GM21515 (cell line): ENCODE measurements around the gene SCN3A.

ENCODE experiments used
- ATAC-seq: cut with Tn5 transposase; IDR thresholded peaks from one replicate; pipeline ENCODE4 v1.9.1; 2021; ENCODE audit not compliant: unreplicated experiment

SCN3A gene

DNA sequence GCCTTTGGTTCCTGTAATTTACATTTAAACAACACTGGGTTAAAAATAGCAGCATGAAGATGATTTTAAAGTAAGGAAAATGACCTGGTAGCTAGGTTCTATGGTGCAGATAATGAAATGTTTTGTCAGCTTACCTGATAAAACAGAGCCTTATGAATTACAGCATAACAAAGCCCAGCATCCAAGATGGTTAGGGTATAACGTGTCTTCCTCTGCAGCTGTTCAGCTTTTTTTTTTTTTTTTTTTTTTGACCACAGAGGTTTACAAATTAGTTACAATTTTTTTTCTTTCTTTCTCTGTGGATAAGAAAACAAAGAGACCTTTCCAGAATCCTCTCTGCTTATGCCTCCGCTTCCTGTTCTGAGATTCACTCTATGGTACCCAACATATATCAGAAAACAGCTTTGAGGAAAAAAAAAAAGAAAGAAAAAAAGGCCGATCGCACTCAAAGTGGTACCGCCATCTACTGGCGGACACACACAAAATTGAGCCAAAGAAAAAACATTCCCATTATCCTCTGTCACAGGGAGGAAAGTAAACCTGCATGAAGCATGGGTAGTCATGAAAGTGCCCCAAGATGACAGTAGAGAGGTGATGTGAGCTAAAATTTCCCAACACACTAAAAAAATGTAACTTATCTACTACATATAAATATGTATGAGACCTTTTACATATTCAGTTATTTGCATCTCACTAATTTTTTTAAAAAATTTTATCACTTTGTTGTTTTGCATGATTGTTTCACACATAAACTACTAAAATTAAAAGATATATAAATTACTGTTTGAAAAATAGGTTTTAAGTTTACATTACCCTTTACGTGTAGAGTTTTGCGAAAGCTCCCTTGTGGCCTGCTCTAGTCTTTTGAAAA lies at the start of gene SCN3A:
Gene SCN3A (minus strand): TSS at position 362 of the 871 bp plus-strand sequence. CDS start 27,656 bp downstream, outside the sequence.
- peak; percentile 59 for ATAC-seq

DNA sequence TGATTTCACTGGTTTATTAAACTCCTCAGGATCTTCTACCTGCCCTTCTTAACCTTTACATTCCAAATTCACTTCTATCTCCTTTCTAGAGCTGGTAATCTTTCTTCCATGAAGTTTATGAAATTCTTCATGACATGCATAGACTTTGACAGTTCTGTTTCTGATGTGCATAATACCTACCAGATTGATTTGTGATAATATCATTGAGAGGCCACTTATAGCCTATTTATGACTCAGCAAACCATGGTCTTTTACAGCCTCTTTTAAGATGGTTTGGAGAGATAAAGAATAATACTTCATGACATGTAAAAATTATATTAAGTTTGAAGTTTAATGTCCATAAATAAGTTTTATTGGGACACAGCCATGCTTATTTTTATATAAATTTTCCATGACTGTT lies 49.3 kb upstream of the SCN3A start:
- no peak for ATAC-seq

DNA sequence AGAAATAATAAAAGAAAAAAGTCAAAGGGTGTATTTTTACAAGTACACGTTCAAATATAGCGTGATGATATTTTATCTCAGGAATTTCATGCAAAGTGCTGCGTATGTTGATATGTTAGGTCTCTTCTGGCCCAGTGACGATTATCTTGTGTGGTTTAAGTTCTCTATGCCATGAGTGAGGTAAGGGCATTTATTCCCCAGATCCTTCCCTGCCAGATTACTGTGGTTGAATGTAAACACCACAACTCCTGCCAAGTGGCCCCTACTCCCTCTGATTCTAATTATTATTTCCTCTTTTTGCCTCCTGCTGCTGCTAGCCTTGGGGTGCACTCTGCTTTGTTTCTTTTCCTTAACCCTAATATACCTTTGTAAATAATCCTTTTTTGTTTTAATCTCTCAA lies 47.5 kb upstream of the SCN3A start:
- no peak for ATAC-seq

DNA sequence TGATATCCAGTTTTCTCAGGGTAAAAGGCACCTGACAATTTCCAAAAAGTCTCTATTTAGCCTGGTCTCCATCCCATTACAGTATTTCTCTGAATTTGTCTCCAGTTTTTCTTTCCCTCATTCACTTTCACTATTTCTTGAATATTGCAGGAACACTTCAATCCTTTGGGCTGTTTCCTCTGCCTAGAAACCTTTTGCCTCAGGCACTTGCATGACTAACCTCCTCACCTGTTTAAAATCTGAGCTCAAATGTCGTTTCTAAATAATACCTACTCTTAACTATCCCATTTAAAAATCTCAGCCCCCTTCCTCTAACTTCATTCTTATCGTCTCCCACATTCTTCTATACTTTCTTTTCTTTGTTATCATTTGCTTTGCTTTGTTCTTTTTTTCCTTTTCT lies 44.4 kb upstream of the SCN3A start:
- ATAC-seq = no peak

DNA sequence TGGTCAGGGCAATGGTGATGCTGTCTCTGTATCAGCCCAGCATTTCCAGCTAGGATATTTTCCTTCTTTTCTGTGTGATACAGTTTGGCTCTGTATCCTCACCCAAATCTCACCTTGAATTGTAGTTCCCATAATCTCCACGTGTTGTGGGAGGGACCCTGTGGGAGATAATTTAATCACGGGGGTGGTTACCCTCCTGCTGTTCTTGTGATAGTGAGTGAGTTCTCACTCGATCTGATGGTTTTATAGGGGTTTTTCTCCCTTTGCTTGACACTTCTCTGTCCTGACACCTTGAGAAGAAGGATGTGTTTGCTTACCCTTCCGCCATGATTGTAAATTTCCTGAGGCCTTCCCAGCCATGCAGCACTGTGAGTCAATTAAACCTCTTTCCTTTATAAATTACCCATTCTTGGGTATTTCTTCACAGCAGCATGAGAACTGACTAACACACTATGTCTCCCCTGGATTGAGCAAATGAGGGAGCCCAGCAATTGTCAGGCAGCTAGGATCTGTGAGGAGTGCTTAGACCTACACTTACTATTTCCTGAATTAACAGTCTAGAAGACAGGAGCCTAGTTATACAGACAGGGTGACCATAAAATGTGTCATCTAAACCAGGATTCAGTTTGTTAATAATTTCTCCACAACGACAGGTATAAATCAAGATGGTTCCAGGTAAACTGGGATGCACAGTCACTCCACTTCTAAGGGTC lies 41.4 kb upstream of the SCN3A start:
- ATAC-seq = no peak

DNA sequence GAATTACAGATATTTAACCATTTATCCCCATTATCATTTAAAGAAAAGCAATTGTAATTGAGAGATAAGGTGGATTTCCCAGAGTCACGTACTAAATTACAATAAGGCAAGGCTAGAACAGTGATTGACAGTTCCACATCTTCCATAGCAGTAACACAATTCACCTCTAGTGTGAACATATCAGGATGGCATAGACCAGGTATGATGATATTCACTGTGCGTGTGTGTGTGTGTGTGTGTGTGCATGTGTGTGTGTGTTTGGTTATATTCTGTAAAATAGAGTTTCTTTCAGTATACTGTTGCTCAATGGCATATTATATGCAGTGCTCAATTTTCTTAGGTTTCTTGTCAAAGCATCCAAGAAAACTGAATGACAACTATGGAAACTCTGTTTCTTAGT lies 37.1 kb upstream of the SCN3A start:
- ATAC-seq = no peak

DNA sequence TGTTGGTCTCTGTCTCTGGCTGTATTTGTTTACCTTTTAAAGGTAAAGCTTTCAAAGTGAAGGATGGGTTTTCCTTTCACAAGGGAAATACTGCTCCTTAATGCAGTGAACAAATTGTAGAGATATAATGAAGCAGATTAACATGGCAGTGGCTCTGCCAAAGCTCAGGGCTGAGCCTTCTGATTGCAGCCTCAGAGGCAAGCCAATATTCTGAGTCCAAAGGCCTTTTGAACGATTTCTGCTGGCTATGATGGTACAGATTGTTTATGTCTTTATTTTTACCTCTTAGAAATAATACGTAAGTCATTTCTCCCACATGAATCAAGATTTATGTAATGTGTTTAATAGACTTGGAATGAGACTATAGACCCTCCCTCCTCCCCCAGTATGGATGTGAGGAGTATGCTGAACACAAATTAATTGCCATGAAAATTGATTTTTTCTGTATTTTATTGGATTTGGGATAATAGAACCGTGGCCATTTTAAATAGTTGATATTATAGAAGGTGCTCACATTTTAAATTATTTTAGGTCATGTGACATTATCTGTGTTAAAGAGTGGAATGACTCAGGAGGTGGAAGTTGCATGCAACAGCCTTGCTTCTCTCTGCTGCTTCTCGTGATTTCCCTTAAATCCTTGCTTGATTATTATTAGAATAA lies 36.1 kb upstream of the SCN3A start:
- no peak for ATAC-seq

DNA sequence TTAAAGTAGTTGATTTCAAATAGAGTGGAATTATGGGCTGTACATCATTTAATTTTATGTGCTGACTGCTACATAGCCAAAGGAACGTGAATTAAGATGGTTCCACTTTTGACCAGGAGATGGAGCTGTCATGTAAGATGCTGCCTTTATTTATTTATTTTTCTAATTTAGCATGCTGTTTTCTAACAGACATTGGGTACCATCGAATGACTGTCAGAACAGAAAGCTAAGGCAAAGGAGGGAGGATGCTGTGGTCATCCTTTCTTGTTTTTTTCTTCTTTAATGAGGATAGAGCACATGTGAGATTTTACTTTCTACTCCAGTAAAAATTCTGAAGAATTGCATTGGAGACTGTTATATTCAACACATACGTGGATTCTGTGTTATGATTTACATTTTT lies 35.4 kb upstream of the SCN3A start, which contains the start of gene SCN2A:
Gene SCN2A (plus strand): TSS at position 185 of the 400 bp plus-strand sequence. CDS start 56,410 bp downstream, outside the sequence.
- ATAC-seq = no peak

DNA sequence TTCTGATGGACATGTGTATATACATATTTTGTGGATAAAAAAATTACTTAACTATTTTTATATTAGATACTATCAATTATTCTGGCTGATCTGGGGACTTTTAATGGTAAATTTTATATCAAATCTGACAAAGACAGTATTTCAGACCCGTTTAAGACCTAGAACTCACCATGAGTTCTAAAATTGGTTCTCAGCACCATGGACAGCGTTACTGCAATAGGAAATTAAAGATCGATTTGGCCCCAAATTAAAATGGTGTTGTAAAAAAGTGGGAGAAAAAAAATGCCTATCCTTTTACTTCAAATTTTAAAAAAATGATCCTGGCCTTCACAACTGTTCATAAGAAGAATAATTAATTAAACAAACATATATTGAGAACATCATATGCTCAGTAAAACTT lies 34.4 kb upstream of the SCN3A start:
- ATAC-seq = no peak

DNA sequence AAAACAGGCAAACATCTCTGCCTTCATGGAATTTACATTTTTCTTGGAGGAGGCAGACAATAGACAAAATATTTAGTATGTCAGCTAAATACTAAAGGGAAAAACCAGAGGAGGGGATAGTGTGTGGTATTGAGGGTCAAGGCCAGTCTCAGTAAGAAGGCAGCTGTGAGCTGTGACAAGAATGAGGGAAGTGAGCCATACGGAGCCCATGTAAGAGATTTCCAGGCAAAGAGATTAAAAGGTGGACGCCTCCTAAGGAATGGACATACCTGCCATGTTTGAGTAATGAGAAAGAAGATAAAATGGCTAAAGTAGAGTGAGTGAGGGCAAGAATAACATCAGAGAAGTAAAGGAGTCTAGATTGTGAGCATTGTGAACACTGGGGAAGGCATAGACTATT lies 33.2 kb upstream of the SCN3A start:
- ATAC-seq = no peak

DNA sequence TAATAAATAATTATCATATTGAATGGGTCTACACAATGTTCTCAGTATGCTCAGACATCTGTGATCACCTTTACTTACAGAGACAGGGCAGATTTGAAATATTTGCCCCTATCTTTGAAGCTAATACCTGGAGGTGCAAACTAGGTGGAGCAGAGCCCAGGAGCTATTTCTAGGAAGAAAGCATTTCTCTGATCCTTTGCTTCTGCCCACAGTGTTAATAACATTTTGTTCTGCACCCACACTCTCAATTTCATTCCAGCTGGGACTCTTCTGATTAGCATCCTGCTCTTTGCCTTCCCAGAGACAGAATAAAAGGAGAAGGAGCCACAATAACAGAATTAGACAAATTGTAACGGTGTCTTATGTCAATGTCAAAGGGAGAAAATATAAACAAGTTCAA lies 23.7 kb upstream of the SCN3A start:
- ATAC-seq = no peak

DNA sequence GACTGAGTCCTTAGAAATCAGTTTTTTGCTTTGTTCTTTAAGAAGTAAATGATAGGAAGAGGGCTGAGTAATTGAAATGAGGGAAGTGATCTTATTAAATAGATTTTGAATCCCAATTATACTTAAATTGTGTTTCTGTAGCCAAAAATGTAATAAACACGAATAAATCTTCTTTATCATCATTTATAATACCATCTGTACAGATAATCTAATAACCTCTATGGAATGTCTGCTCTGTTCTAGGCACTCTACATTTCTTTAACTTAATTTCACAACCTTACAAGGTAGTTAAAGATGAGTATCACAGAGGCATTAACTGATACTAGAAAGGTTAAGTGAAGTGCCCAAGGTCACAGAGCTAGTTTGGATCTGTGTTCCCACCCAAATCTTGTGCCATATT lies 21.1 kb upstream of the SCN3A start:
- no peak for ATAC-seq

DNA sequence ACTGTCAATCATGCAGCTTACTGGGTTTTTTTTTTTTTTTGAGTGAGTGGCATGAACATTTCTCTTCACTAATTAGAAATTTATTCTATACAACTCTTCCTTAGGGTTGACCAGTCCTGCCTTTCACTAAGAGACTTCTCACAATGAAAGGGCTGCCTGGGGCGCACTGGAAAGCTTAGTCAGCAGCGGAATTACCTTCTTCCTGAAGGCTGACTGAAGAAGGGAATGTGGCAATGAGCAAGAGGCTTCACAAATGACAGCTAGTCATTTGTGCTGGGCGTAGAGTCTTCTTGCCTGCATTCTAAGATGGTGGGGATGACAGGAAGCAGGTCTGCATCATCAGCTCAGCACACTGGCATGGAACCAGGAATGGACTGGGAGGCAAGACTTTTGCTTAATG lies 15.6 kb upstream of the SCN3A start:
- ATAC-seq = no peak

DNA sequence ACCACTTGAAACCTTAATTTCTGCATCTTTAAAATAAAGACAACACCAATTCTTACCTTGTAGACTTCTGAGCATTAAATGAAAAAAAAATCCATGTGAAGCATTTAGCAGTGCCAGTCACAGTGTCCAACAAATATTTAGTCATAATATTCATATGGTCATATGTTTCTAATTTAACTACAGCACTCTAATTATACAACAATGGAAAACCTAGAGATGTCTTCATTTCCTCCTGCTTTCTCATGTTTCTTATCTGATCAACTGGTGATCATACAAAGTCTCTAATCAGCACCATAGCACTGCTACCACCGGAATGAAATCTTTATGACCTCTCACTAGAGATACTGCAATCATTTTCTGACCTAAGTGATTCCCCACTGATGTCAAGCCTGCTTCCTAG lies 10.2 kb upstream of the SCN3A start:
- no peak for ATAC-seq

DNA sequence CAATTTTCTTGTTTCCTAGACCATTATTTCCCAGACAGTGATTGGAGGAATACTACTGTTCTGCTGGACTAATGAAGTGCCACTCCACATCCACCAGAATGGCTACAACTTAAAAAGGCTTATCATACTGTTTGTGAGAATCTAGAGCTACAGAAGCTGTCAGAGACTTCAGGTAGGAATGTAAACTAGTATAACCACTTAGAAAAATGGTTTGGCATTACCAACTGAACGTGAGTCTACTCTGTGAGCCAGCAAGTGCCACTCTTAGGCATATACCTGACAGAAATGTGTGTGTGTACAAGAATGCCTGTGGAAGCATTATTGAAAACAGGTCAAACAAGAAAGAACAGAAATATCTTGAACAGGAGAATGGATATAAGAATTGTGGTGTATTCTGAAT lies 4.2 kb upstream of the SCN3A start:
- no peak for ATAC-seq

DNA sequence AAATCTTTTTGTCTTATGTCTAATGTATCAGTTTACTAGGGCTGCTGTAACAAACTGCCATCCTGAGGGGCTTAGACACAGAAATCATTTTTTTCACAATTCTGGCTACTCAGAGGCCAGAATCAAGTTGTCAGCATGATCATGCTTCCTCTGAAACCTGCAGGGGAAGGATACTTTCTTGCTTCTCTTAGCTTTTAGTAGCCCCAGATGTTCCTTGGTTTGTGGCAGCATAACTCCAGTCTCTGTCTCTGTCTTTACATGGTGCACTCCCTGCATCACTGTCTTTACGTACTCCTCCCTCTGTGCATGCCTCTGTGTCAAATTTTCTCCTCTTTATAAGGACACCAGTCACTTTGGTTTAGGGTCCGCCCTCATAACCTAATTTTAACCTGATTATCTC lies 2.0 kb upstream of the SCN3A start:
- no peak for ATAC-seq

DNA sequence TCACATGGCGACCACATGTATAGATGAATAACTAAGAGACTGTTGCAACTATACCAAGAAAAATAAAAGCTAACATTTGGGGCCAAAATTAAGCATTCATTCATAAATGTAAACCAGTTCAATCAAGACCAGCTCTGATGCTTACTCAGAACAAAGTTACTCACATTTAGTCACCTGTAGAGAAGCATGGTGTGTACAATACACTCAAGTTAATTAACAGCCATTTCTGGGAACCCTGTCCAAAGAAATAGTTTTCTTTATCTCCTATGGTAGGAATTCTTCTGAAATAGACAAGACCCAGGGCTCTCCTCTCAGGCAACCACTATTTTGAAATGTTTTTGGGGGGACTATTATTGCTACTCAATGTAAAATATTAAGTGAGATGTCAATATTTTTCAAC lies 1.6 kb downstream of the SCN3A start:
- ATAC-seq = no peak

DNA sequence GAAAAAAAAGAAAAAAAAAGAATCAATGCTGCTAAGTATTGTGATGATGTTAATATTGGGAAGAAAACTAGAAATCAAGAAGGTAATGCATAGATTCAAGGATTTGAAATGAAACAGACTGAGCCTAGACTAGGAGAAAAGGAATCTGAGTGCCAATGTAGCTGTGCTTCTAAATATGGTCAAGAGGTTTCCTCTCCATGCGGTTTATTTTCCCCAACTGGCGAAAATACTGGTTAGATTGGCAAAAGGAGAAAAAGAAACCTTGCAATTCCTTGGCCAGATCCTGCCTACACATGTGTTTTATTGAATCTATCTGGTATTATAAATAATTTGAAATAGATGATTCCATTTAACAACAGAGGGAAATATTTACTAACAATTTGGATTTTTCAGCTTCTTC lies 5.7 kb downstream of the SCN3A start:
- no peak for ATAC-seq

DNA sequence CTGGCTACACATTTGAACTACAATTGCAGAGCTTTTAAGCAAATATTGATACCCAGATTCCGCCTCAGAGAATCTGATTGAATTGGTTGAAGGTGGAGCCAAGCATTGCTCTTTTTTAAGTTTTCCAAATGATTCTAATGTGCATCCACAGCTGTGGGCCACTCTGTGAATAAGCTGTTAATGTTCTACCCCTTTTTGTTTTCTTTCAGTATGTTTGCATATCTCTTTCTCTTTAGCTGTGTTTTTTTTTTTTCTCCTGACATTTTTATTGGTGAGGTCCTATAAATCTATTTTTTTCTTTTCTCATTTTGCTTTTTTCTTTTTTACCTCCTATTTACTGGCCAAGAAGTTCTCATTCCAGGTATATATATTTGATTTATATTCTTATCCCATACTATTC lies 6.5 kb downstream of the SCN3A start:
- no peak for ATAC-seq

DNA sequence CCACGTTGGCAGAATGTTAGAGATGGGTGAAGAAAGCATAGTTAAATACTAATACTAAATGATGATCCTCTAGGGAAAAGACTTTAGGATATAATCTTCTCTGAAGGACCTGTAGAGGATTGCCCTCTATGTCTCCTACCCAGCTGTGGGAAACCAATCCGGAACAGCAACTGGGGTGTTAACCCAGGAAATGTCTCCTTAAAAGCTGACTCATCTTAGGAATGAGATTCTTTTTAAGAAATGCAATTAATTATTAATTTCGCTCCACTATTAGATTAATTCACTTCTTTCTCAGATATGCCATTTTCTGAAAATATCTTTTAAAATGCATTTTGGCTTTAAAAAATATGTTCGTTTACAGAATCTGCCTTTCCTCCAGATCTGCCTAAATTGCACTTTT lies 7.4 kb downstream of the SCN3A start:
- no peak for ATAC-seq

DNA sequence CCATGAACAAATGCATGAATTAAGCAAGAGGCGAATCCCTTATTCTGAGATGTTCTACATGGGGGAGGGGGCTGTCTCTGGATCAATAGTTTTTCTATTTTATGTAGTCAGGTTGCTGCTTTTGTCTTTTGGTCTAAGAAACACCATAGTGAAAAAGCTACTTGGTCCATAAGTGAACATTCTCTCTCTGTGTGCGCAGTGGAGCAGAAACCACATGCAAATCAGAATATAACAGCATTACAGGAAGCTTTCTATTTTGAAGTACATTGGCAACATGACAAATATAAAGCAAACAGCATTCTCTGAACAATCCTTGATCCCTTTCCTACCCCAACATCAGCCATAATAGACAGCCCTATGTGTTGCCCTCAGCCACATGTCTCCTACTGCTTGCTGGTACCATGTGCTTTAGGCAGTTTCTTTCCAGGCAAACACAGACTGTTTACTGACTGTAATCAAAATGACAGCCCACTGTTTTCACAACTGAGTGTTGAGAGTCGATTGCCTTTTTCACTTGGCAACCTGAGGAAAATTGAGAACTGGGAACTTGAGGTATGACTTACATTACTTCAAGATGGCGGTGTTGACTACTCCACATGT lies 10.6 kb downstream of the SCN3A start:
- ATAC-seq = peak; percentile 97
